Activated T-helper 17 cell treated with anti-CD3 and anti-CD28 coated beads, Interleukin-2, amount 50 U/mL, for 72 hours (primary cell): Measurements from ENCODE around the gene TDRD3. TPM values are rescaled to one million over a fixed set of nuclear protein-coding genes. Genes with fewer than 3 reads are reported as not detected.

ENCODE experiments used
- ATAC-seq: fragments of 150-1000 bp; cut with Tn5 transposase; replicated peaks from 2 replicates; pipeline ENCODE4 v1.10.0; 2021; ENCODE audit warnings: mild to moderate bottlenecking, moderate library complexity
- H3K27ac Mint-ChIP-seq: one replicate; pipeline ENCODE4 v1.8.0; 2022; ENCODE audit warnings: mixed read lengths
- H3K27me3 Mint-ChIP-seq: one replicate; pipeline ENCODE4 v1.8.0; 2022; ENCODE audit warnings: mixed read lengths
- H3K36me3 Mint-ChIP-seq: one replicate; pipeline ENCODE4 v1.8.0; 2022; ENCODE audit warnings: low read depth, mild to moderate bottlenecking, mixed read lengths
- H3K4me1 Mint-ChIP-seq: one replicate; pipeline ENCODE4 v1.8.0; 2022; ENCODE audit warnings: mixed read lengths
- H3K4me3 Mint-ChIP-seq: one replicate; pipeline ENCODE4 v1.8.0; 2022; ENCODE audit warnings: mild to moderate bottlenecking, mixed read lengths
- H3K9me3 Mint-ChIP-seq: one replicate; pipeline ENCODE4 v1.8.0; 2022; ENCODE audit warnings: mixed read lengths
- total RNA-seq, 2 donors: library from RNA; stranded (reverse); gene quantifications; one replicate each; pipeline ENCODE4 v1.2.3, GENCODE V29; 2022

The TDRD3 gene
- total RNA-seq, 2 donors from 2014 or later, result 16.7 to 17.3 TPM

DNA sequence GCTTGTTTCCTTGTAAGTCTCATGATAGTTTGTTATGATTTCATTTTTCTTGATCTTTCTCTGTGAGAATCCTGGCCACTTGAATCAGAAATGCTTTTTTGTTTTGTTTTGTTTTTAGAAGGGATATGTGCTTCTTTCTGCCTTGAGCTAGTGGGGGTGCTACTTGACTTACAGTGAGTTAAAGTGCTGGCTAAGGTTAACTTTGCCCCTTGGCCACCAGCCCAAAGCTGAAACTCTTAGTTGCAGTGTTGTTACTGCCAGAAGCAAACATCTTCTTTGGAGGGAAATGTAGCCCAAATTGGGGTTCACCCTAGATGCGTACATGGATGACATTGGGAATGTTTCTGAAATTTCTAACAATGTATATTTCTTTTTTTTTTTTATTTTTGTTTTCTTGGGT lies 57.4 kb downstream of the TDRD3 start:
- Mint-ChIP-seq H3K27me3 (no peaks in the 10 kb centered on the region), H3K9me3 (no peaks in the 10 kb centered on the region), H3K36me3 (no peaks in the 10 kb centered on the region), H3K4me1 (no peaks in the 10 kb centered on the region), H3K27ac (no peak overlapping the region), H3K4me3 (no peak overlapping the region)
- ATAC-seq, result no peak

DNA sequence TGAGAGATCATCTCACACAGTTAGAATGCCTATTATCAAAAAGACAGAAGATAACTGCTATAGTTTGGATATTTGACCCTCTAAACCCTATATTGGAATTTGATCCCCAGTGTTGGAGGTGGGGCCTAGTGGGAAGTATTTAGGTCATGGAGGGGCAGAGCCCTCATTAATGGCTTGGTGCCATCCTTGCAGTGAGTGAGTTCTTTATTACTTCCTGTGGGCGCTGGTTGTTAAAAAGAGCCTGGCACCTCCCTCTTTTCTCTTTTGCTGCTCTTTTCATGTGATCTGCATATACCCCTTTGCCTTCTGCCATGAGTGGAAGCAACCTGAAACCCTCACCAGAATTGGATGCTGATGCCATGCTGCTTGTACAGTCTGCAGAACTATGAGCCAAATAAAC lies 66.8 kb downstream of the TDRD3 start:
- Mint-ChIP-seq H3K27me3 (no peaks in the 10 kb centered on the region), H3K27ac (no peak overlapping the region), H3K4me1 (peaks cover 6% of the 10 kb centered on the region), H3K4me3 (no peak overlapping the region), H3K9me3 (no peaks in the 10 kb centered on the region), H3K36me3 (peaks cover 38% of the 10 kb centered on the region)
- ATAC-seq, result no peak

DNA sequence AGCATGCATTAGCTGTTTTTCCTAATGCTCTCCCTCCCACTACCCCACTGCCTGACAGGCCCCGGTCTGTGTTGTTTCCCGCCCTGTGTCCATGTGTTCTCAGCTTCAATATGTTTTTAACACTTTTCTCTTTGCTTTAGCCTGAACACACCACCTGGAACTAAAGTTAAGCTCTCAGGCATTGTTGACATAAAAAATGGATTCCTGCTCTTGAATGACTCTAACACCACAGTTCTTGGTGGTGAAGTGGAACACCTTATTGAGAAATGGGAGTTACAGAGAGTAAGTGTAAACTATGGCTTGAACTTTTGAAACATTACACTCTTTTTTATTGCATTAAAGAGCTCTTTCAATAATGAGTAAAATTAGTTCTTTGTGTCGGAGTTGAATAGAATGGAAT lies 70.1 kb downstream of the TDRD3 start:
- H3K9me3 Mint-ChIP-seq, result no peaks in the 10 kb centered on the region
- peaks cover 42% of the 10 kb centered on the region for H3K36me3 Mint-ChIP-seq
- no peaks in the 10 kb centered on the region for H3K27me3 Mint-ChIP-seq
- H3K4me1 Mint-ChIP-seq, result peaks cover 6% of the 10 kb centered on the region
- H3K4me3 Mint-ChIP-seq, result no peak overlapping the region
- no peak overlapping the region for H3K27ac Mint-ChIP-seq
- ATAC-seq, result no peak

DNA sequence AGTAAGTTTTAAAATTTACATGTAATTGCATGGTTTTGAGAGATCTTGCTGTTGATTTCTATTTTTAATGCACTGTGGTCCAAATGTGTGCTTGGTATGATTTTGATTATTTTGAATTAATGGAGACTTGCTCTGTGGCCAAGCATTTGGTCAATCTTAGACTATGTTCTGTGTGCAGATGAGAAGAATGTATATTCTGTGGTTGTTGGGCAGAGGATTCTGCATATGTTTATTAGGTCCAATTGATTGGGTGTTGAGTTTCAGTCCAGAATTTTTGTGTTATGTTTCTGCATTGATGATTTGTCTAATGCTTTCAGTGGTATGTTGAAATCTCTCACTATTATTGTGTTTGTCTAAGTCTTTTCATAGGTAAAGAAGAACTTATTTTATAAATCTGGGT lies 82.3 kb downstream of the TDRD3 start:
- peaks cover 88% of the 10 kb centered on the region for H3K36me3 Mint-ChIP-seq

DNA sequence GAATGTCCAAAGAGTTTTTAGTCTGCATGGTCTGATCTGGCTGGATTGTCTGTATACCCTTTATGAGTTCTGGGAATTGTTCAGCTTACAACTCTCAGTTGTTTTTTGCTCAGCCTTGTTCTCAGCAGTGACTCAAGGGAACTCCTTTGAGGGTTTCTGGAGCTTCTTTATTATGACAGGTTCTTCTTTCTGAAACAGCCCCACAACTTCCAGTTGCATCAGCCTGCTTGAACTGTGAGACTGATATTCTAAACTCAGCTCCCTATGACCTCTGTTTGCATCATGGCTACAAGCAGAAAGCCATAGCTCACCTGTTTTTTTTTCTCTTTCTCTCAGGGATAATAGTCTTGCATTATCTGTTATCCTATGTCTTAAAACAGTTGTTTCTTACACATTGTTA lies 85.0 kb downstream of the TDRD3 start:
- Mint-ChIP-seq H3K4me1 (no peaks in the 10 kb centered on the region), H3K27me3 (no peaks in the 10 kb centered on the region), H3K36me3 (peaks cover 88% of the 10 kb centered on the region), H3K4me3 (no peak overlapping the region), H3K27ac (no peak overlapping the region), H3K9me3 (peaks cover 4% of the 10 kb centered on the region)
- no peak for ATAC-seq

More for the DNA sequence above, 82.3 kb downstream of the TDRD3 start:
- no peak for ATAC-seq
- Mint-ChIP-seq H3K4me1 (no peaks in the 10 kb centered on the region), H3K27ac (no peak overlapping the region), H3K27me3 (no peaks in the 10 kb centered on the region), H3K4me3 (no peak overlapping the region), H3K9me3 (peaks cover 7% of the 10 kb centered on the region)

DNA sequence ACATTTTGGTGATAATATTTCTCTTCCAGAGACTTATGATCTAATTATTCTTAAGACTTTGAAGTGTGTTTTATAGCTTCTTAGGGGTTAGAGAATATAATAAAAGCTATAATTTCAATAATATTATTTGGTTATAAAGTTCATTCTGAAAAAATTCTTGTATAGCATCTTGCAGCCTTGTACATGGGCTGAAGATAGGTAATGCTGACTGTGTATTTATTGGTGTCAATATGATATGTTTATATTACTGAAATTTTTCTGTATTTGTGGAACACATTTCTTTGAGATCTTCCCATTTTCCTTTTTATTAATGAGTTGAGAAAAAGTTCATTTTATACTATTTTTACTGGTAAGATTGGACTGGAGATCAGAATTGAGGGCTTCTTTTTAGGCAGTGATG lies 87.8 kb downstream of the TDRD3 start:
- Mint-ChIP-seq H3K27ac (no peak overlapping the region), H3K4me1 (peaks cover 4% of the 10 kb centered on the region), H3K4me3 (no peak overlapping the region), H3K9me3 (peaks cover 6% of the 10 kb centered on the region), H3K36me3 (peaks cover 87% of the 10 kb centered on the region), H3K27me3 (no peaks in the 10 kb centered on the region)
- ATAC-seq, result no peak

DNA sequence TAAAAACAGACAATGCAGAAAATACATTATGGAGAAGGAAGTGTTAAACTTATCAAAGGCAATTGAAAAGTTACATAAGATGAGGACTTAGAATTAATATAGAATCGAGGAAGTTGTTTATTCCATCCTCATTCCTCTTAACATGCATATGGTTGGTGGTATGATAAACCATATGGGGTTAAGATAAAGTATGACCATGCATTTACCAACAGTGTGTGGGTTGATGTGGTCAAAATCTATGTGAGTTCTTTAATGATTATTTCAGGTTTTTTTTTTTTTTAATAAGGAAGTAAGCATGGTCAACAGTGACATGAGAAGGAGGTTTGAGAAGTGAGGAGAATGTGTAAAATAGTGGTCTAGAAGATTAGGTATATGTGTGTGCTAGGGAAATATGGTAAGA lies 94.5 kb downstream of the TDRD3 start:
- ATAC-seq, result no peak
- H3K9me3 Mint-ChIP-seq, result peaks cover 10% of the 10 kb centered on the region
- no peak overlapping the region for H3K4me3 Mint-ChIP-seq
- no peak overlapping the region for H3K27ac Mint-ChIP-seq
- no peaks in the 10 kb centered on the region for H3K27me3 Mint-ChIP-seq
- peaks cover 4% of the 10 kb centered on the region for H3K4me1 Mint-ChIP-seq
- peaks cover 83% of the 10 kb centered on the region for H3K36me3 Mint-ChIP-seq

DNA sequence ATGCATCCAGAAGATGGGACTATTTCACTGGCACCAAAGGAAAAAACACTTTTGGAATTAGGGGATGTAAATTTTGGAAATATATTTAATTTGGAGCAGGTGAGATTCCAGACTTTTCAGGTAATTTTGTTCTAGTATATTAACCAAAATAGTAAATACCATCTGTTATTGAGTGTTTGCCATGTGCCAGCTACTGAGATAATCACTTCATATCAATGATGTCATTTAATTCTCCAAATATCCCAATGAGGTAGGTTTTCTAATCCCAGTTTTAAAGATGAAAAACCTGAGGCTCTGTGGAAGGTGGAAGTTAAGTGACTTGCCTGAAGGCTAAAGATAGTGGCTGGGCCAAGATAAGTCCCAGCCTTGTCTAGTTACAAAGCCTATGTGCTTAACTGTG lies 95.2 kb downstream of the TDRD3 start:
- Mint-ChIP-seq H3K4me3 (no peak overlapping the region), H3K4me1 (peaks cover 4% of the 10 kb centered on the region), H3K27ac (no peak overlapping the region), H3K36me3 (peaks cover 83% of the 10 kb centered on the region), H3K27me3 (no peaks in the 10 kb centered on the region), H3K9me3 (peaks cover 10% of the 10 kb centered on the region)
- no peak for ATAC-seq

DNA sequence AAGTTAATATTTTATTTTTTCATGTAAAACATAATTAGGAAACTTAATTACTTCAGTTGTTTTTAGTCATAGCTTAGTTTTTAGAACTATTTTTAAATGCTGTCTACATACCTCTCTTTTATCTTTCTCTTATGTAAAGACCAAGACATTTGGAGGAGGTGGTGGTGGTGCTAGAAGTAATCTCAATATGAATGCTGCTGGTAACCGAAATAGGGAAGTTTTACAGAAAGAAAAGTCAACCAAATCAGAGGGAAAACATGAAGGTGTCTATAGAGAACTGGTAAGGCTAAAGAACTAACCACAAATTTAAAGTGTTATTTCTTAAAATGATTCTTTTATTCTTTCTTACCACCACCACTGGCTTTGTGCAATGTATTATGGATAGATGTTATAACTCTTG lies 97.3 kb downstream of the TDRD3 start:
- Mint-ChIP-seq H3K27me3 (no peaks in the 10 kb centered on the region), H3K9me3 (peaks cover 4% of the 10 kb centered on the region), H3K4me3 (no peak overlapping the region), H3K4me1 (no peaks in the 10 kb centered on the region), H3K27ac (no peak overlapping the region), H3K36me3 (peaks cover 83% of the 10 kb centered on the region)
- ATAC-seq, result no peak

DNA sequence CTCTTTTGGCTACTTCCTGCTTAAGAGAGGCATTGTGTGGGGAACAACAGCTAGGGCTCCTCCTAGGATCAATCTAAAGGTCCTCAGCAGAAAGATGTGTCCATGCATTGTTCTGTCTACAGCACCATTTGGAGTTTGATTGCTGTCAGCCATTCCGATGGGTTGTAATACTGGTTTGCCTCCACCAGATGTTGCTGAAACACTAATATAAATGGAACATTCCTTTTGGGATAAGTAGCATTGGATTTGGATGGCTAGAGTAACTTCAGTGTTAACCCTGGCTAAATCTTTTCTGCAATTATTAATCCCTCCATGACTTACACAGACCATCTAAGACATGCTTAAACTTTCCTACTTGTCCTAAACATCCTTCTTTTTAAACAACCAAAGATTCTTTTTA lies 104.2 kb downstream of the TDRD3 start:
- Mint-ChIP-seq H3K4me3 (no peak overlapping the region), H3K27me3 (no peaks in the 10 kb centered on the region), H3K27ac (no peak overlapping the region), H3K4me1 (no peaks in the 10 kb centered on the region), H3K36me3 (peaks cover 80% of the 10 kb centered on the region), H3K9me3 (peaks cover 4% of the 10 kb centered on the region)
- no peak for ATAC-seq

DNA sequence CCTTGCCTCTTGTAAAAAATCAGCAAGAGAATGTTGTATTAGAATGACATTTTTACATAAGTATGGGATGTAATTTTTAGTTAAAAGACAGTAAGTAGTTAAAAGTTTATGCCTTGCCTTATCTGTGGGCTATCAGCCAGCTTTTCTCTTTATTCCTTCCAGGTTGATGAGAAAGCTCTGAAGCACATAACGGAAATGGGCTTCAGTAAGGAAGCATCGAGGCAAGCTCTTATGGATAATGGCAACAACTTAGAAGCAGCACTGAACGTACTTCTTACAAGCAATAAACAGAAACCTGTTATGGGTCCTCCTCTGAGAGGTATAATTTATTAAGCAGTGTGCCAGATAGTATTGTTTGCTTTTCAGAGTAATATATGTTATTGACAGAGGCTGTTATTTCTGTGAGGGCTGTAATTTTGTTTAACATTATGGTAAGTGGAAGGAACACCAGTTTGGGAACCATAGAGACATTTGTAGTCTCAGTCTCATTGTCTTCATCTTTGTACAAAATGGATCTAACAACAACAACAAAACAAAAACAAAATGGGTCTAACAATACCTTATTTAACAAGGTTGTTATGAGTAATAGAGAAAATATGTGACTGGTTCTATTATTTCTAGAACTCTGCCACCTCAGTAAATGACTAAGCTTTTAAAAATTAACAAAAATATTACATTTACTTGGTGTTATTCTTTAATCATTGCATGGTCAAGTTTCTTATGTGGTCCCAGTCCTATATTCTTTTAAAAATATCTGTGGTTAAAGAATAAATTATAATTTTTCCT lies 112.8 kb downstream of the TDRD3 start:
- ATAC-seq, result no peak
- H3K27ac Mint-ChIP-seq, result no peak overlapping the region
- H3K36me3 Mint-ChIP-seq, result peaks cover 63% of the 10 kb centered on the region
- H3K9me3 Mint-ChIP-seq, result peaks cover 4% of the 10 kb centered on the region
- H3K4me1 Mint-ChIP-seq, result peaks cover 4% of the 10 kb centered on the region
- H3K27me3 Mint-ChIP-seq, result no peaks in the 10 kb centered on the region
- no peak overlapping the region for H3K4me3 Mint-ChIP-seq

DNA sequence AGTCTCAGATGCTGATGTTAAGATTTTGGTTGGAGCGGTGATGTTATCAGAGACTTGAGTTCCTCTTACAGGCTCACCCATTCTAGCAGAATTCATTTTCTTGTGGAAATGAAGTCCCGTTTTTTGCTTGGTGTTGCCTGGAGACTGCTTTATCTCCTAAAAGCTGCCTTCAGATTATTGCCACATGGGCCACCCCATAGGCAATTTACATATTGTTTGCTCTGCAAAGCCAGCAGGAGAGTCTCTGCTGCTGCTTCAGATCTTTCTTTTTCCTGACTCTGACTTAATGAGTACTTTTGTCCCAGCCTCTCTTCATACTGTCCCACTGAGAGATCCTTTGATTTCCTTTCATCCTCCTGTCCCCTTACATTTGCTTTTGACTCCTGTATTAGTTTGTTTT lies 114.6 kb downstream of the TDRD3 start:
- no peak overlapping the region for H3K4me3 Mint-ChIP-seq
- H3K27me3 Mint-ChIP-seq, result no peaks in the 10 kb centered on the region
- no peak overlapping the region for H3K27ac Mint-ChIP-seq
- peaks cover 70% of the 10 kb centered on the region for H3K36me3 Mint-ChIP-seq
- ATAC-seq, result no peak
- no peaks in the 10 kb centered on the region for H3K9me3 Mint-ChIP-seq
- peaks cover 4% of the 10 kb centered on the region for H3K4me1 Mint-ChIP-seq

DNA sequence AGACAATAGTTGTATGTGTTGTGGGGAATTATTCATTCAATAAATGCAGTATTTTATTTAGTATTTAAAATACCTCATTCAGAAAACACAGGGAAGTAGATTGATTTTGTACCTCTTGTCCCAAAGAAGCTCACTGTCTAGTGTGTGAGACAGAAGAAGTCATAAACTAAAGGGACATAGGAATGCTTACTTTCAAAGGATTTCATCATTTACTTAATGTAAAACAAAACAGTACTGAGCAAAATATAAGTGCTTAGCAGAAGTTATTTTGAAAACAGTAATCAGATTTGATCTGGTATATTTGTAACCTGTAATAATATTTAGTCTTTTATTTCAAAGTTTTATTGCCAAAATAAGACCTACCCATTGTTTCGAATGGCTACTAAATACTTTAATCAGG lies 117.9 kb downstream of the TDRD3 start:
- Mint-ChIP-seq H3K36me3 (peaks cover 70% of the 10 kb centered on the region), H3K4me1 (peaks cover 4% of the 10 kb centered on the region), H3K27ac (no peak overlapping the region), H3K4me3 (no peak overlapping the region), H3K9me3 (no peaks in the 10 kb centered on the region), H3K27me3 (no peaks in the 10 kb centered on the region)
- no peak for ATAC-seq

DNA sequence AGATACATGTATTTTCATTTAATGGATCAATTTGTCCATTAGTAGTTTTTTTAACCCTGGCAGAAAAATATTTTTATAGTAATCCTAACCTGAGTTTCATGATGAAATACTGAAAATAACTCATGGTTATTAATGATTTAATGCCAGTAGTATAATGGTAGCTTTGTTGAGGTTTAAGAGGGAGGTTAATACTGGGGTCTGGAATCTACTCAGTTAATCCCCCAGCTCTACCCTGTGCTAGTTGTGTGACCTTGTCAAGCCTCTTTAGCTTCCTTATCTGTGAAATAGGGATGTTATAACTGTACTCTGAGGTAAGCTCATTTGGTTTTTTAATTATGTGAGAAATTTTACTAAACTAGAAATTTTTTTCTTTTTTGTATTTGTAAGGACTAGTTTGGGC lies 122.5 kb downstream of the TDRD3 start:
- no peaks in the 10 kb centered on the region for H3K9me3 Mint-ChIP-seq
- ATAC-seq, result no peak
- H3K36me3 Mint-ChIP-seq, result peaks cover 40% of the 10 kb centered on the region
- H3K4me1 Mint-ChIP-seq, result no peaks in the 10 kb centered on the region
- no peak overlapping the region for H3K27ac Mint-ChIP-seq
- H3K27me3 Mint-ChIP-seq, result no peaks in the 10 kb centered on the region
- H3K4me3 Mint-ChIP-seq, result no peak overlapping the region

DNA sequence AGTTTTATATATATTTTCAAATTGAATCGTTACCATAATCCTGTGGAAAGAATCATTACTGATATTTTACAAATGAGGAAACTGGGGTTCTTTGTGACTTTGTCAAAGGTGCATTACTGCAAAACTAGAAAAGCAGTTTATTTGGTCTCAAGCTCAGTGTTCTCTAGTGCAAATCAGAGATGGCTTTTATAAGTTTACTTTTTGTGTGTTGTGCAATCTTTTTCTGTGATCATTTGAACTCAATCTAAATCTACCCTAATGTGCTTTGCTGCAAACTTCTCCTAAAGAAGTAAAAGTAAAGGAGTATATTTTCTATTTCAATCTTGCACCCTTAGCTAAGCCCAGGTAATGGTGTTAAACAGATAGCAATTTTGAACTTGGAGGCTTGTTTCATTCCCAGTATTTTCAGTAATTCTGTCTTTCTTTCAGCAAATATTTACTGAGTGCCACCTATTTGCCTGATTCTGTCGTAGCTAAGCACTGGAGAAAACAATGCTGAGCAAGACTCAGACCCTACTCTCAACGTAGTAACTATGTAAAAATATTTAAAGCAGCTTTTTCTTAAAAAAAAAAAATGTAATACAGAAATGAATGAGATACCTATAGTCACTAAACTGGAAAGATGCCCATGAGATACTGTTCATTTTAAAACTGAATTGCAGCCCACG lies 124.0 kb downstream of the TDRD3 start:
- Mint-ChIP-seq H3K27ac (no peak overlapping the region), H3K9me3 (no peaks in the 10 kb centered on the region), H3K36me3 (peaks cover 32% of the 10 kb centered on the region), H3K4me1 (no peaks in the 10 kb centered on the region), H3K4me3 (no peak overlapping the region), H3K27me3 (no peaks in the 10 kb centered on the region)
- no peak for ATAC-seq
